Erythroblast (primary cell): ENCODE data around the gene SCRN2.

ENCODE experiments used
- GATA1 ChIP-seq: IDR thresholded peaks from 2 replicates; pipeline ENCODE4 v1.6.1; 2011; ENCODE audit warnings: low read depth, mild to moderate bottlenecking, control low read depth, low read length, moderate library complexity
- POLR2A ChIP-seq: IDR thresholded peaks from 2 replicates; pipeline ENCODE4 v1.6.1; 2011; ENCODE audit warnings: mild to moderate bottlenecking, low read length

- TF ChIP-seq POLR2A (no peak), GATA1 (no peak)
Observed at GRCh38 chr17:47819475-47819874, 21.6 kb downstream of the SCRN2 start.
